WTC11 (cell line): Measurements from ENCODE around the gene ZNF664.
"Not testable (repeated sequence)": the region's sequence is repeated elsewhere in the genome, so short reads cannot be mapped to it uniquely, and the experiment has no call there.

Experiments
- CREB1 ChIP-seq: sonication (generic); formaldehyde crosslinking; IDR thresholded peaks from 2 replicates; pipeline ENCODE4 v1.8.0; 2023; ENCODE audit warnings: mild to moderate bottlenecking, missing genetic modification reagents
- ZNF121 ChIP-seq: sonication (generic); formaldehyde crosslinking; IDR thresholded peaks from 2 replicates; pipeline ENCODE4 v1.8.0; 2023; ENCODE audit warnings: missing genetic modification reagents
- TF ChIP-seq, protein P1 (sequence below): fragments of 200-600 bp; IDR thresholded peaks from 2 replicates; pipeline ENCODE4 v1.8.0; 2022; ENCODE audit warnings: antibody characterized with exemption
- TF ChIP-seq, protein P2 (sequence below): sonication (generic); formaldehyde crosslinking; IDR thresholded peaks from 2 replicates; pipeline ENCODE4 v1.8.1; 2022; ENCODE audit warnings: missing genetic modification reagents, borderline replicate concordance
- TF ChIP-seq, protein P3 (sequence below): fragments of 250-450 bp; sonication (Bioruptor Pico); IDR thresholded peaks from 2 replicates; pipeline ENCODE4 v1.8.0; 2021; ENCODE audit warnings: mild to moderate bottlenecking

DNA sequence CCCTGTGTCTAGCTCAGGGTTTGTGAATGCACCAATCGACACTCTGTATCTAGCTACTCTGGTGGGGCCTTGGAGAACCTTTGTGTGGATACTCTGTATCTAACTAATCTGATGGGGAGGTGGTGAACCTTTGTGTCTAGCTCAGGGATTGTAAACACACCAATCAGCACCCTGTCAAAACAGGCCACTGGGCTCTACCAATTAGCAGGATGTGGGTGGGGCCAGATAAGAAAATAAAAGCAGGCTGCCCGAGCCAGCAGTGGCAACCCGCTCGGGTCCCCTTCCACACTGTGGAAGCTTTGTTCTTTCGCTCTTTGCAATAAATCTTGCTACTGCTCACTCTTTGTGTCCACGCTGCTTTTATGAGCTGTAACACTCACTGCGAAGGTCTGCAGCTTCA is 25.5 kb upstream of the ZNF664 start:
- TF ChIP-seq, protein P1, sequence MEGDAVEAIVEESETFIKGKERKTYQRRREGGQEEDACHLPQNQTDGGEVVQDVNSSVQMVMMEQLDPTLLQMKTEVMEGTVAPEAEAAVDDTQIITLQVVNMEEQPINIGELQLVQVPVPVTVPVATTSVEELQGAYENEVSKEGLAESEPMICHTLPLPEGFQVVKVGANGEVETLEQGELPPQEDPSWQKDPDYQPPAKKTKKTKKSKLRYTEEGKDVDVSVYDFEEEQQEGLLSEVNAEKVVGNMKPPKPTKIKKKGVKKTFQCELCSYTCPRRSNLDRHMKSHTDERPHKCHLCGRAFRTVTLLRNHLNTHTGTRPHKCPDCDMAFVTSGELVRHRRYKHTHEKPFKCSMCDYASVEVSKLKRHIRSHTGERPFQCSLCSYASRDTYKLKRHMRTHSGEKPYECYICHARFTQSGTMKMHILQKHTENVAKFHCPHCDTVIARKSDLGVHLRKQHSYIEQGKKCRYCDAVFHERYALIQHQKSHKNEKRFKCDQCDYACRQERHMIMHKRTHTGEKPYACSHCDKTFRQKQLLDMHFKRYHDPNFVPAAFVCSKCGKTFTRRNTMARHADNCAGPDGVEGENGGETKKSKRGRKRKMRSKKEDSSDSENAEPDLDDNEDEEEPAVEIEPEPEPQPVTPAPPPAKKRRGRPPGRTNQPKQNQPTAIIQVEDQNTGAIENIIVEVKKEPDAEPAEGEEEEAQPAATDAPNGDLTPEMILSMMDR: not testable (repeated sequence)
- TF ChIP-seq, protein P2, sequence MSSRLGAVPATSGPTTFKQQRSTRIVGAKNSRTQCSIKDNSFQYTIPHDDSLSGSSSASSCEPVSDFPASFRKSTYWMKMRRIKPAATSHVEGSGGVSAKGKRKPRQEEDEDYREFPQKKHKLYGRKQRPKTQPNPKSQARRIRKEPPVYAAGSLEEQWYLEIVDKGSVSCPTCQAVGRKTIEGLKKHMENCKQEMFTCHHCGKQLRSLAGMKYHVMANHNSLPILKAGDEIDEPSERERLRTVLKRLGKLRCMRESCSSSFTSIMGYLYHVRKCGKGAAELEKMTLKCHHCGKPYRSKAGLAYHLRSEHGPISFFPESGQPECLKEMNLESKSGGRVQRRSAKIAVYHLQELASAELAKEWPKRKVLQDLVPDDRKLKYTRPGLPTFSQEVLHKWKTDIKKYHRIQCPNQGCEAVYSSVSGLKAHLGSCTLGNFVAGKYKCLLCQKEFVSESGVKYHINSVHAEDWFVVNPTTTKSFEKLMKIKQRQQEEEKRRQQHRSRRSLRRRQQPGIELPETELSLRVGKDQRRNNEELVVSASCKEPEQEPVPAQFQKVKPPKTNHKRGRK (CRISPR knock-in tag): not testable (repeated sequence)
- TF ChIP-seq ZNF121, CREB1 (CRISPR knock-in tag): not testable (repeated sequence)
- TF ChIP-seq, protein P3, sequence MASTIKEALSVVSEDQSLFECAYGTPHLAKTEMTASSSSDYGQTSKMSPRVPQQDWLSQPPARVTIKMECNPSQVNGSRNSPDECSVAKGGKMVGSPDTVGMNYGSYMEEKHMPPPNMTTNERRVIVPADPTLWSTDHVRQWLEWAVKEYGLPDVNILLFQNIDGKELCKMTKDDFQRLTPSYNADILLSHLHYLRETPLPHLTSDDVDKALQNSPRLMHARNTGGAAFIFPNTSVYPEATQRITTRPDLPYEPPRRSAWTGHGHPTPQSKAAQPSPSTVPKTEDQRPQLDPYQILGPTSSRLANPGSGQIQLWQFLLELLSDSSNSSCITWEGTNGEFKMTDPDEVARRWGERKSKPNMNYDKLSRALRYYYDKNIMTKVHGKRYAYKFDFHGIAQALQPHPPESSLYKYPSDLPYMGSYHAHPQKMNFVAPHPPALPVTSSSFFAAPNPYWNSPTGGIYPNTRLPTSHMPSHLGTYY: not testable (repeated sequence)
